Cerebellar nuclear complex (tissue), 1 donor: ENCODE measurements around the gene UBE2R2.
"Not testable (repeated sequence)": the region's sequence is repeated elsewhere in the genome, so short reads cannot be mapped to it uniquely, and the experiment has no call there.

Experiments
- DNase-seq, 2 experiments: peaks; one replicate each; lab custom pipeline; 2025; lab: John Stamatoyannopoulos, UW

UBE2R2 gene

GRCh38 chr9:33927694-33928093 is 110.7 kb downstream of the UBE2R2 start:
- DNase-seq = no peak

- no peak for DNase-seq
Measured at GRCh38 chr9:33931326-33931725, 114.4 kb downstream of the UBE2R2 start.

GRCh38 chr9:33932078-33932807 is 115.3 kb downstream of the UBE2R2 start:
- no peak for DNase-seq

GRCh38 chr9:33934188-33934878 is 117.4 kb downstream of the UBE2R2 start:
- no peak for DNase-seq

GRCh38 chr9:33939924-33940874 is 123.2 kb downstream of the UBE2R2 start:
- DNase-seq = no peak

GRCh38 chr9:33942471-33943083 is 125.6 kb downstream of the UBE2R2 start:
- DNase-seq = no peak

- no peak for DNase-seq
Measured at GRCh38 chr9:33943389-33943788, 126.4 kb downstream of the UBE2R2 start.

GRCh38 chr9:33946779-33947535 is 130.0 kb downstream of the UBE2R2 start:
- DNase-seq = no peak

GRCh38 chr9:33950371-33950770 is 133.4 kb downstream of the UBE2R2 start:
- no peak for DNase-seq

- DNase-seq = no peak
Measured at GRCh38 chr9:33952066-33952465, 135.1 kb downstream of the UBE2R2 start.

- no peak for DNase-seq
Measured at GRCh38 chr9:33956544-33956943, 139.6 kb downstream of the UBE2R2 start.

GRCh38 chr9:33959725-33960124 is 142.8 kb downstream of the UBE2R2 start:
- DNase-seq = no peak

- DNase-seq = not testable (repeated sequence)
Measured at GRCh38 chr9:33962468-33962867, 145.5 kb downstream of the UBE2R2 start.

GRCh38 chr9:33964086-33964768 is 147.3 kb downstream of the UBE2R2 start:
- DNase-seq = no peak
